C1 segment of cervical spinal cord (tissue), 14 donors: ENCODE results near the gene NTN1.
A peak's percentile ranks its signal among the peaks of the same experiment; 100 is the strongest.

Source experiments
- DNase-seq, 14 donors: peaks; one replicate each; lab custom pipeline; 2025; lab: John Stamatoyannopoulos, UW

Gene NTN1

DNA sequence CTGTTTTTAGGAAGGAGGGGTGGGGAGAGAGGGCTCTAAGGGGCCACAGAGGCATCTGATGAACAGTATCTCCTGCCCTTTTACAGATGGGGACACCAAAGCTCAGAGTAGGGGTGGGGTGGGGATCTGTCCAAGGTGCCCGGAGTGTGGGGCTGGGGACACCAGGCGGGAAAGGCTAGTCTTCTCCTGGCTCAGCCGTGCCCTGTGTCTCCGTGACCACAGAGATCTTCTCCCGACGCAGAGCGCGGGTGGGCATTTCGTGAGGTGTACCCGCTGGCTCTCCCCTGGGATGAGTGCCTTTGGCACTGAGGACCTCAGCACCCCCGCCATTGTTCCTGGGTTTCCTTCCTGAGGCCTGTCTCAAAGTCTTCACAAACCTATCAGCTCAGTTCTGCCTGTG lies 209.6 kb downstream of the NTN1 start:
- DNase-seq, result no peak

GRCh38 chr17:9231449-9232154 lies 210.3 kb downstream of the NTN1 start:
- DNase-seq, result no peak

DNA sequence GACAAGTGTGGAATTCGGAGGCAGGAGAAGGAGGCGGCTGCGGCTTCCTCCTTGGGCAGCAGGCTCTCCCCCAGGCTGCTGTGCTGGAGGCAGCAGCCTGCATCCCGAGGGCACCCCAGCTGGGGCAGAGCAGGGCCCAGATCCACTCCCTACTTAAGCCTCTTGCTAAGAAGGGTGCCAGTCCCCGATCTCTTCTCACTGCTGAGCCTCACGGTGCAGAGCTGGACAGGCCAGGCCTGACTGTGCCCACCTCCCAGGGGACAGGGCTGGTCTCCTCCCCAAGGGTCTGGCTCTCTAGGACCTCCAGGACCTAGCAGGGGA lies 210.8 kb downstream of the NTN1 start:
- DNase-seq, result no peak

DNA sequence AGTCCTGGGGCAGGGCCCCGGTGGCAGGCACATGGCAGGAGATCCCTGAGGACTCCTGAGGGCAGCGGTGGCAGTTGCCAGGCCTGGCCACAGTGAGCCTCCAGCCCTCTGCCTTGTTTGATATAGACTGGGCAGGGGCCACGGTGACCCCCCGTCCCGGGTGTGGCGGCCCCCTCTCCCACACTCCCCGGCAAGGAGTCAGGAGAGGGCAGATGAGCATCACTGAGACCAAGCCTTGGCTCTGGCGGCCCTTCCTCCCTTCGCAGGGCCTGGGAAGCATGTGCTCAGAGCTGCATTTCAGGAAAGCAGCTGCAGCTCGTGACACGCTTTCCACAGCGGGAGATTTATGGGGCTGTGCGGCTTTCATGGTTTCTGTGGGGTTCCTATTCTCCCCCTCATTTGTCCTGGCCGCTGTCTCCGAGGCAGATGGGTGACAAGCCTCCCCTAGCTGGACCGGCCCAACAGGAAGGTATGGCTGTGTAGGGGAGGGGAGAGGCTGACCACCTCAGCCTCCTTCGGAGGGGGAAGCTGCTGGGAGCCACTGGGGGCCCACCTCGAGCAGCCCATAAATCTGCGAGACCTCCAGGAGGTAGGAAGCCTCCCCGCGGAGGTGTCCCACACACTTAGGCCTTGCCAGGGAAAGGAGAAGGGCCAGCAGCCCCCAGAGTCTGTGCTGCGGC lies 211.4 kb downstream of the NTN1 start:
- no peak for DNase-seq

DNA sequence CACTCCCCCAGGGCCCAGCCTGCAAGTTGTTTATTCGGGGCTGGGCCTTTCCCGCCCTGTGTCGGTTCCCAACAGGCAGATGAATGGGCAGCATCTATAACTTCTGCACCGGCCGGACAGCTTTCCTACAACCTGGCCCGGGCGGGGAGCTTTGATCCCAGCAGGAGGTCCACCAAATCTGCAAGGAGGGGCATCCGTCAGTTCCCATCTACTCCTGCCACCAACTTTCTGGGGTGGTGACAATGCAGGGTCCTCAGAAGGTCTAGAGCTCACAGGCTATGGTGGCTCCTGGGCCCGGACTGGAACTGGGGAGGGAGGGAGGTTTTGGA lies 211.9 kb downstream of the NTN1 start:
- no peak for DNase-seq

DNA sequence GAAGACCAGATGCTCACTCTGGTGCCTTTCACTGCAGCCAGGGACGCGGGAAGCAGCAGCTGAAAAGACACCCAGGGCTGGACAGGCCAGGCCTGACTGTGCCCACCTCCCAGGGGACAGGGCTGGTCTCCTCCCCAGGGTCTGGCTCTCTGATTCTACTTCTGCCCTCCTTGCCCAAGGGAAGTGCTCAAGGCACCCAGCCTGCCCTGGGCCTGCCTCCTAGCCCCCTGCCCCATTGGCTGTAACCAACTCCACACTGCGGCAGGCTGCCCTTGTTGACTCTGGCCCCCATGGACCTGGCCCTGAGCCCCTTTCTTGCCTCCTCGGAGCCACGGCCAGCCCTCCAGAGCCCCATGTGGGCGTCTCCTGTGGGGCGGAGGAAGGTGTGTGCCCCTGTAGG lies 212.5 kb downstream of the NTN1 start:
- DNase-seq, result no peak

DNA sequence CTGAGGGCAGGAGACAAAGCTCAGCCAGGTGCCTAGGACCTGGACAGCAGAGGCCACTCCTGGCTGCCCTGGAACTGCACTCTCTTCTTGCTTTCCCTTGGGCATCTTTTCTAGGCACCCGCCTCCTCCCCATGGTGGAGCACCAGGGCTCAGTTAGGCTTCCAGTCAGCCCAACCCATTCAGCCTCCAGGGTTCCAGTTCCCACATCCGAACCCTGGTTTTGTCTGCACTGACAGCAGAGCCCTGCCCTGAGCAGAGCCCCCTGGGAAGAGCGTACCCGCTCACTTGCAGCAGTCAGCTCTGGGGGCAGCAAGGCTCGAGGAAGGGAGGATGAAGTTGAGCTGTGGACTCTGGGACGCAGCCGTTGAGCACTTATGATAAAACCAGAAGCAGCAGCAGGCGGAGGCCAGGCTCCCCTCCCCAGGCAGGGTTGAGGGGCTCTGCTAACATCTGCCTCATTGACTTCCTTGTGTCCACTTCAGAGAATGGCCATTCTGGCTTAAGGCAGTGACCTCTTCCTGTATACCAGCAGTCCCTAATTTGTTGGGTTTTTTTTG lies 213.2 kb downstream of the NTN1 start:
- no peak for DNase-seq

GRCh38 chr17:9235346-9235745 lies 214.0 kb downstream of the NTN1 start:
- DNase-seq, result no peak

DNA sequence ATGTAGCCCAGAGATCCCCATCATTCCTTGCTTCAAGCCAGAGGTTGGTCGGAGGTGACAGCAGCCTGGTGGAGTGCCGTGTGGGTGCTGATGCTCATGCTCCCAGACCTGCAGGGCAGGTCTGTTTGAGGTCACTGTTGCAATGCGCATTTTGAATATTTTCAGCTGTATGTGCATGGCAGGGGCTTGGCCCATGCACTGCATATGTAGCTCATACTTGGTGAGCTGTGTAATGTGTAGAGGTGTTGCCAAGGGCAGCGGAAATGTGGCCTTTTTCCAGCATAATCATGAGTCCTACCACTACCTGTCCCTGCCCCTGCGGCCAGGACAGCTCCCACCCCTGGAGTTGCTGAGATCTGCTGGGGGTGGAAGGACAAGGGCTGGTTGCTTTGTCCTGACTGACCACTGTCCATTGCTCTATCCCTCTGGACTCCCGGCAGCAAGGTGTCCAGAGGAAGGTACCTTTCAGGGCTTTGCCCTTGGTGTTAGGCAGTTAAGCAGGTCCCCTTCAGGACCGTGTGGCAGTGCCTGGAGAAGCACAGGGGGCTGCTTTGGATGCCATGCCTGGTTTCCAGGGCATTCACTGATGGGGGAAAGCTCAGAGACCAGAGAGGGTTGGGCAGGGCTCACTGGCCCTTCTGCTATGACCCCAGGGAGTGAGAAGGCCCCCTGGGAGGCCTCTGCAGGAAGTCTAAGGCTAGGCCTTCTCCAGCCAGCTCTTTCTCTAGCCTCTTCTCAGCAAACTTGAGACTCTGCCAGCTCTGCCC lies 215.2 kb downstream of the NTN1 start:
- no peak for DNase-seq

- DNase-seq, result no peak
Observed at GRCh38 chr17:9237053-9237410, 215.7 kb downstream of the NTN1 start.

GRCh38 chr17:9237661-9238301 lies 216.5 kb downstream of the NTN1 start:
- peak in 3 of 14 donors; percentile 24 to 70 (median 41) for DNase-seq

DNA sequence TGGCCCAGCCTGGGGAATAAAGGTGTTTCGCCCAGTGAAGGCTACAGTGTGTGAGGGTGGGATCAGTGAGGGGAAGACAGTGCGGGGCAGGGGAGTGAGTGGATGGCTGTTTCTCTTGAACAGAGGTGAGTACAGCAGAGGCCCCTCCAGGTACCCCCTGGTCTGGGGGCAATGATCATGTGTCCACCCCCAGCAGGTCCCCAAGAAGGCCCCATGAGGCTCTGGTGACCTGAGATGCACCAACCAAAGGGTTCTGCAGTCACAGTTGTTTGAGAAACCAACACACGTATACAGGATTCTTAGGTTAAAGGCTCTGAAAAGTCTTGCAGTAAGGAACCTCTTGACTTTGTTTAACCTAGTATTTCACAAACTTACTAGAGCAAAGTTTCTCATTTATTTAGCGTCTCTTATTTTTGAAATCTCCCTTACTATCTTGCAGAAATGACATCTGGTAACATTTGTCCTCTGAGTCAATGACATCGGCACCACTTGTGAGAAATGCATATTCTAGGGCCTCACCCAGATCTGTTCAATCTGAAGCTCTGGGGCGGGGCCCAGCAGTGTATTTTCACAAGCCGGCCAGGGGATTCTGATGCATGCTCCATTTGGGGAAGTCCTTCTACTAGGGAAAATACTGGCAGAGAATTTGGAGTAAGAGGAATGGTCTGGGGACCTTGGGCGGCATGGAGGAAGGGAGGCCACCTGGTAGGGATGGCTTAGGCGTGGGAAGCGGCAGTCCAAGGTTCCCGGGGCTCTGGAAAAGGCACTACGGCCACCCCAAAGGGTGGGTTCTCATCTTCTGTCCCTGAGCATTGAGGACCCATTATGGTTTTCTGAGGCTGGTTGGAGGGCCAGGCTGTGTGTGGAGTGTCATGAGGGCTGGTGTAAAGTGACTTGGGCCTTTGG lies 217.3 kb downstream of the NTN1 start:
- no peak for DNase-seq

GRCh38 chr17:9239246-9239792 lies 218.0 kb downstream of the NTN1 start:
- DNase-seq, result no peak

GRCh38 chr17:9239793-9240658 lies 218.7 kb downstream of the NTN1 start:
- DNase-seq, result peak in 12 of 14 donors; percentile 33 to 71 (median 50)

DNA sequence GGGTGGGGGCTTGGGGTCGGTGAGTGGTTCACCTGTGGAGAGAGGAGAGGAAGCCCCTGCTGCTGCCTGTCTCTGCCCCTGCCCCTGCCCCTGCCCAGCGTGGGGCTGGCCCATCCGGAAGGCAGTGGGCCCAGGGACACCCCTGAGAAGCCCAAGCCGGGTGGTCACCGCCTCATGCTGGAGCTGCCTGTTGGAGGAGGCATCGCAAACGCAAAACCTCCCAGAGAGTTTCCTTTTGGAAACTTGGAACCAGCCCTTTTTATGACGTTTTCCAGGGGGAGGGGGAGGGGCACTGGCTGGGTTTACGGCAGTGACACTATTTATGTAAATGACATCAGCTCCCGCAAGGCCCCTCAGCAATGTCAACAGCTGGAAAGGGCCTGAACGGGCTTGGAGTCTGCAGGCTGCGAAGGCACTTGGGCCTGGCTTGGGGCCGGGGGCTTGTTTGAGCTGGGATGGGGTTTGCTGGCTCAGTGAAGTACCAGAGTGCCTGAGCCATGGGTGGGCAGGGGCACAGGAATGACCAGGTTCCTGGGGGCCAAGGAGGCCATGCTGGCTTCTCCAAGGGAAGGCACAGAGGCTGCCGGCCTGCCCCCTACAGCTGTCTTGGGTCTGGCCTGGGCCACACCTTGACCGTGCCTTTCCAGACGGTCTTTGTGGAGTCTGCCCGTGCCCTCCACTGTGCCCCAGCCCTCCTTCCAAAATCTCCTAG lies 219.5 kb downstream of the NTN1 start:
- peak in 12 of 14 donors; percentile 26 to 81 (median 62) for DNase-seq

DNA sequence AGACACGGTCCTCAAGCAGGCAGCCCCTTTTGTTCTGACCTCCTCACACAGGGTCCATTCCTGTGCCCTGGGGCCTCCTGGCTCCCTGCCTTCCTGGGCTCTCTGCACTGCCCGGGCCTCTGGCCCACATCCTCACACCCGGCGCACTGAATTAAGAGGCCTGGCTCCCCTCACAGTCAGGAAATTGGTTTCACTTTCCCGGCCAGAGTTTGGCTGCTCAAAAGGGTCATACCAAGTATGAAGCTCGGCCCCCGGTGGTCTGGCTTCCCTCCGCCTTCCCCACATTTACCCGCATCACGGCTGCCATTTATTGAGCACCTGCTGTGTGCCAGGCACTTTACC lies 220.0 kb downstream of the NTN1 start:
- DNase-seq, result peak in 11 of 14 donors; percentile 41 to 85 (median 68)

DNA sequence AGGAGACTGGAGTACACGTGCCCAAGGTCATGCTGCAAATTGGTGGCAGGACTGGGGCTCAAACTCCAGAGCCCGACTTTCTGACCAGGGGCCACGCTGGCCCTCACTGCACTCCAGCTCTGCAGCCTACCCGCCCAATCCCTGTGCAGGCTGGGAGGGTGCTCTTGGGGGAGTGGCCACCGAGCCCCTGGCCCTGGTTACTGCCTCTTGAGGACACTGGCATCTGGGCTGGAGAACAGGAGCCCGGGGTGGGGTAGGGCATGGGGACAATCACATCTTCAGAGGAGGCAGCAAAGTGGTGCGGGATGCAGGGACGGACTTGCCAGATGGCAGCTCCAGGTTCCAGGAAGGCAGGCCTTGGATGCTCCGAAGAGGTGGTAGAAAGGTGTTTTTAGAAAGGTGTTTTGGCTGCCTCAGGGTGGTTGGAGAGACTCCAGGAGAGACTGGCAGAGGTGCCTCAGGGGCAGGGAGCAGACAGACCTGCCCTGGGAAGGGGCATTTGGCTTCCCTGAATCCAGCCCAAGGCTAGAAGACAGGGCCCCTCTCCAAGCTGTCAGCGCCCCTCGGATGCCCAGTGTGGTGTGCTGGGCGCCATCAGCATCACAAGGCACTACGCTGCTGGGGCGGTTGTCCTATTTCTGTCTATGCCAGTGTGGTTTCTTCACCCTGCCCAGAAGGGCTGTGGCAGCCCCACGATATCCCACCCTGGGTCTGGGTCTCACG lies 220.6 kb downstream of the NTN1 start:
- peak in 3 of 14 donors; percentile 27 to 53 (median 49) for DNase-seq

DNA sequence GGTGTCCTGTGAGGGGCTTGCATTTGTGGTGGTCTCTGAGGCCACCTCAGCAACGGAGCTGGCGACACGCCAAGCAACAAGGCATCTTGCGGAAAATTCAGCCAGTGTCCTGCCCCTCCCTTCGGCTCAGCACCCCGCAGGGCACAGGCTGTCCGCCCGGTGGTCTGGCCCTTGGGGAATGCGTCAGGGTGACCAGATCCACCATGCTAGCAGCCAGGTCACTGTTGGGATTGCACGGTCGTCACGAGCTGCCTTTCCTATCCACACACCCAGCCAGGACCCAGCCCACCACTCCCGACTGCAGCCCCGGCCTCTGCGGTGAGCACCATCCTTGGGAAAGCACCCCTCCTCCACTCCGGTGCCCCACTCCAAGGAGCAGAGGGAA lies 221.2 kb downstream of the NTN1 start:
- DNase-seq, result no peak

DNA sequence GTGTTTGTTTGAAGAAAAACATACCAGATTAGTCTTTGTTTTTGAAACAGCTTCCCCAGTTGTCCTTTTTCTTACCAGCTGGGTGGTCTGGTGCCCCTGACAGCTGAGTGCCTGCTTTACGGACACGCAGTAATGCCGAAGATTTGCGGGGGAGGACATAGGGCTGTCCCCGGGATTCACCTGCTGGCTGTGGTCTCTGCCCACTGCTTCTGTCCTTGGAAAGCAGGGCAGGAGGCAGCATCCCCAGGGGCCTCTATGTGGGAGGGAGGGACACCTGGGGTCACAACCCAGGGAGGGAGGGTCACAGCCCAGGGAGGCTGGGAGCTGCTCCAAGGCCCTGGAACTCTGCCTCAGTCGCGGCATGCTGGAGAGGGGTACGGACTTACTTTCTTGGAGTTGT lies 221.7 kb downstream of the NTN1 start:
- no peak for DNase-seq
